DMS79 treated with DMSO at 0.1 percent for 48 hours (cell line): ENCODE results near the gene DYNAP.

ENCODE experiments used
- DNase-seq: peaks from one replicate; lab custom pipeline; 2025; lab: John Stamatoyannopoulos, UW

DYNAP gene

GRCh38 chr18:54636217-54636616 lies 45.2 kb downstream of the DYNAP start:
- no peak for DNase-seq

DNA sequence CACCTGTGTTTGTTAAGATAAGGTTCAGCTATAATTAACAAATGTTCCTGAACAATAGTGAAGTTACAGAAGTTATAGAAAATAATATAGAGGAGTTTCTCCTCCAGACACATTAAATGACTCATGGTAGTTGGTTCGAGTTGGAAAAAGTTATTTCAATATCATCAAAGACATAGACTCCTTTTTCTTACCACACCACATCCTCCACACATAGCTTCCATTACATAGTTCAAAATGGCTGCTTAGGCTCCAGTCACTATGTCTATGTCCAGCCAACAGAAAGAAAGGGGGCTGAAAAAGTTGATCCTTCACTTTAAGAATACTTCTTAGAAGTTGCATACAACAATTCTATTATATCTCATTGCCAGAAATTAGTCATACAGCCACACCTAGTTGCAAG lies 50.7 kb downstream of the DYNAP start:
- DNase-seq: no peak

DNA sequence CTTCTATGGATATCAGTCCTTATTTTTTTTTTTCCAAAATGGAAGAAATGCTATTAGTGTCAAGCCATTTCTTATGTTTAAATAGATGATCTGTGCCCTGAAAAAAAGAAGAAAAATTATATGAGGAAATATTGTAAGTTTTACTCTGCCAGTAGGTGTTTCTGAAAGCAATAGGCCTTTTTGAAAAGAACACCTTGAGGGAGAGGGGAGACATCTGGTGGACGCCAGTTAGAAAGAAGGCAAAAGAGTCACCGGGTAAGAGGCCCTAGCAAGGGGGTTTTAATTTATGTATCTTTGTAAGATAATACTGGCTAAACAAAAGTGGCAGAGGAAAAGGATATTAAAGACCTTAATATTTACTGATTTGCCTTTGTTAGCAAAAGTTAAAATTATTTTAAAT lies 56.1 kb downstream of the DYNAP start:
- no peak for DNase-seq
